GM12878 (cell line): ENCODE results near the gene GPR176. TPM values are rescaled to one million over a fixed set of nuclear protein-coding genes. Genes with fewer than 3 reads are reported as not detected.

Experiments used
- ATAC-seq: fragments of 200-7000 bp; cut with Tn5 transposase; 3 replicates; pipeline ENCODE4 v1.9.1; 2020; ENCODE audit warnings: mild to moderate bottlenecking, moderate library complexity
- BruUV-seq: library from RNA; stranded (reverse); fragments of 400-500 nt; replicated peaks from 2 replicates; lab custom pipeline; 2021; lab: Mats Ljungman, UMichigan
- CTCF ChIA-PET: fragments of 300-600 bp; sonication (Branson Sonifier 250); formaldehyde crosslinking; extraction: SDS; loops from one replicate; lab custom pipeline; 2021; ENCODE audit warnings: inconsistent platforms; lab: Yijun Ruan, JAX
- POLR2A ChIA-PET: fragments of 350-600 bp; formaldehyde crosslinking; extraction: SDS; loops from one replicate; lab custom pipeline; 2021; ENCODE audit warnings: inconsistent platforms; lab: Charles Lee
- RAD21 ChIA-PET: fragments of 300-600 bp; sonication (Branson Sonifier 250); formaldehyde crosslinking; loops from one replicate; lab custom pipeline; 2023; ENCODE audit warnings: antibody characterized with exemption; ENCODE audit not compliant: unreplicated experiment; lab: Charles Lee
- SMC1A ChIA-PET: fragments of 300-600 bp; sonication (Branson Sonifier 250); formaldehyde crosslinking; loops from one replicate; lab custom pipeline; 2023; ENCODE audit not compliant: unreplicated experiment, uncharacterized antibody; lab: Charles Lee
- DNase-seq: peaks from one replicate; pipeline ENCODE4 v3.0.0-alpha.2; 2011; ENCODE audit warnings: low read depth, low spot score
- FAIRE-seq: peaks from 3 replicates; lab custom pipeline; 2011; peaks lifted over from hg19 to GRCh38; lab: Jason Lieb, UNC
- H2AFZ ChIP-seq: 2 replicates; pipeline ENCODE4 v1.6.0; 2011; ENCODE audit warnings: low read depth, low read length, control low read depth; ENCODE audit not compliant: control insufficient read depth
- H3K27ac ChIP-seq: 2 replicates; pipeline ENCODE4 v1.5.1; 2011; ENCODE audit warnings: control low read depth; ENCODE audit not compliant: control insufficient read depth, insufficient read depth
- H3K27me3 ChIP-seq, 2 experiments: replicated peaks in 1 of 2; 2 replicates each; pipeline versions ENCODE4 v1.6.0 to v1.6.1; 2011; ENCODE audit warnings: low read length in 1 of 2; ENCODE audit not compliant: control insufficient read depth in 2 of 2, insufficient read depth in 2 of 2
- H3K36me3 ChIP-seq, 2 experiments: 2 replicates each; pipeline ENCODE4 v1.5.1; 2011; ENCODE audit warnings: low read length in 1 of 2; ENCODE audit not compliant: control insufficient read depth in 2 of 2, insufficient read depth in 2 of 2
- H3K4me1 ChIP-seq: 2 replicates; pipeline ENCODE4 v1.6.1; 2011; ENCODE audit warnings: mild to moderate bottlenecking, low read length, moderate library complexity, mixed read lengths; ENCODE audit not compliant: control insufficient read depth, insufficient read depth
- H3K4me2 ChIP-seq: 2 replicates; pipeline ENCODE4 v1.6.0; 2011; ENCODE audit warnings: control low read depth; ENCODE audit not compliant: control insufficient read depth, insufficient read depth
- H3K4me3 ChIP-seq: fragments of 200-600 bp; sonication (generic); 2 replicates; pipeline ENCODE4 v1.5.1; 2016
- H3K79me2 ChIP-seq: 2 replicates; pipeline ENCODE4 v1.6.0; 2011; ENCODE audit warnings: low read length; ENCODE audit not compliant: control insufficient read depth, insufficient read depth
- H3K9ac ChIP-seq: 2 replicates; pipeline ENCODE4 v1.8.0; 2011; ENCODE audit warnings: low read length, control low read depth, mixed read lengths; ENCODE audit not compliant: control insufficient read depth, insufficient read depth
- H3K9me3 ChIP-seq: replicated peaks from 3 replicates; pipeline ENCODE4 v1.5.1; 2011; ENCODE audit warnings: mild to moderate bottlenecking, low read length; ENCODE audit not compliant: control insufficient read depth, insufficient read depth
- H4K20me1 ChIP-seq: 2 replicates; pipeline ENCODE4 v1.6.0; 2011; ENCODE audit not compliant: control insufficient read depth, insufficient read depth
- EED ChIP-seq: sonication (generic); IDR thresholded peaks from 2 replicates; pipeline ENCODE4 v1.6.1; 2016; ENCODE audit warnings: antibody characterized with exemption, low read depth
- EP300 ChIP-seq, 2 experiments: fragments of 150-350 bp in 1 of 2; IDR thresholded peaks; 2 replicates each; pipeline ENCODE4 v1.6.1; 2011 to 2012; ENCODE audit warnings: low read depth in 2 of 2, low read length in 2 of 2, borderline replicate concordance in 1 of 2, improper control_type of control experiment in 1 of 2, inconsistent platforms in 1 of 2; ENCODE audit not compliant: control insufficient read depth in 1 of 2
- HDGF ChIP-seq: fragments of 450-650 bp; IDR thresholded peaks from 2 replicates; pipeline ENCODE4 v1.6.1; 2016; ENCODE audit warnings: antibody characterized with exemption
- MTA3 ChIP-seq: IDR thresholded peaks from 2 replicates; pipeline ENCODE4 v1.6.1; 2012; ENCODE audit warnings: low read length, inconsistent platforms, borderline replicate concordance
- MXI1 ChIP-seq: fragments of 150-350 bp; IDR thresholded peaks from 2 replicates; pipeline ENCODE4 v1.6.1; 2011; ENCODE audit warnings: low read depth, mild to moderate bottlenecking, inconsistent platforms, low read length, improper control_type of control experiment
- NBN ChIP-seq: fragments of 450-650 bp; IDR thresholded peaks from 2 replicates; pipeline ENCODE4 v1.6.1; 2016
- NR2C1 ChIP-seq: fragments of 450-650 bp; IDR thresholded peaks from 2 replicates; pipeline ENCODE4 v1.6.1; 2017; ENCODE audit warnings: antibody characterized with exemption, mild to moderate bottlenecking, moderate library complexity
- WGBS: methylation state at CpG from one replicate; pipeline ENCODE4 v1.1.6; 2016; ENCODE audit warnings: low lambda C conversion rate; ENCODE audit not compliant: insufficient replicate concordance, insufficient coverage; ENCODE audit errors: missing lambda C conversion rate; 5-methylcytosine and 5-hydroxymethylcytosine counted together
- in situ Hi-C: fragments of 300-500 bp; cut with MboI; formaldehyde crosslinking; loops from 9 replicates; pipeline ENCODE4 v1.14.3; 2018; ENCODE audit warnings: mixed read lengths
- intact Hi-C: fragments of 100-400 bp; cut with micrococcal nuclease; formaldehyde crosslinking; loops from one replicate; pipeline ENCODE4 v1.14.2; 2022; ENCODE audit not compliant: unreplicated experiment
- polyA plus RNA-seq, 11 experiments: library from polyadenylated mRNA; depleted of rRNA in 4 of 11; unstranded in 6 of 11; stranded (reverse) in 5 of 11; fragments of >200 nt; fragmentation: Nextera tagmentation in 4 of 11; fragmentation: Illumina TruSeq in 1 of 11; extraction: Ambion mirVana in 4 of 11; extraction: Trizol in 1 of 11; gene quantifications; 1 replicate in 1 of 11; 2 replicates in 10 of 11; pipeline versions ENCODE4 v1.2.1 to v1.2.3, GENCODE V29; 2011 to 2016; ENCODE audit warnings: inconsistent platforms in 2 of 11, missing spikeins in 2 of 11, low read depth in 1 of 11
- total RNA-seq, 4 experiments: library from RNA; depleted of rRNA in 3 of 4; stranded (reverse); fragments of >200 nt in 3 of 4; fragmentation: Illumina TruSeq in 1 of 4; extraction: Trizol in 1 of 4; gene quantifications; 2 replicates each; pipeline versions ENCODE4 v1.2.1 to v1.2.3, GENCODE V29; 2013 to 2021

Gene GPR176
- total and polyA plus RNA-seq, 10 of the 15 experiments (the other 5 are each of a cell fraction or from before 2014, with no cell fraction given), result 0.02 to 0.33 (median 0.16) TPM; not detected in 4

- Histone ChIP-seq H3K36me3 (no peaks in the 10 kb centered on the region), H3K9me3 (no peaks in the 10 kb centered on the region), H3K4me3 (no peak overlapping the region), H3K9ac (no peak overlapping the region), H3K79me2 (no peaks in the 10 kb centered on the region), H3K27ac (no peak overlapping the region), H4K20me1 (no peaks in the 10 kb centered on the region), H3K4me1 (no peaks in the 10 kb centered on the region; the same call in 1 of the 2 replicates), H2AFZ (no peak overlapping the region), H3K4me2 (no peak overlapping the region), H3K27me3 (no peaks in the 10 kb centered on the region)
- ATAC-seq, result no peak
- DNase-seq, result no peak
- RAD21 ChIA-PET, result no interaction called here
- CTCF ChIA-PET, result interaction anchor here (1.4 kb wide), 1 partner anchor 9 kb away, joined by 3 read pairs; no protein-coding TSS in a partner anchor
- WGBS, result 32% methylated on average over 4 of the region's 4 CpGs
- POLR2A ChIA-PET, result no interaction called here
- no peak for FAIRE-seq
- TF ChIP-seq EP300 (IDR thresholded peaks at IDR 0.05; ENCODE audit: borderline replicate concordance in 1 of 2, control insufficient read depth in 1 of 2, low read depth in 2 of 2, low read length in 2 of 2) (no peak), NR2C1 (no peak), MTA3 (no peak), HDGF (no peak), MXI1 (no peak), EED (no peak), NBN (no peak)
- SMC1A ChIA-PET, result interaction anchor here (0.8 to 1.8 kb wide), 3 partner anchors 55 to 237 kb away, joined by 3 to 7 read pairs (median 3); no protein-coding TSS in a partner anchor
- no TSS peak for BruUV-seq
- in situ Hi-C loops (no loop called here), intact Hi-C loops (no loop called here)
Measured at GRCh38 chr15:39869858-39870515, 50.1 kb downstream of the GPR176 start.
